NCI-H345 treated with DMSO at 0.1 percent for 48 hours (cell line): ENCODE results near the gene GPLD1.
"Not testable (repeated sequence)": the region's sequence is repeated elsewhere in the genome, so short reads cannot be mapped to it uniquely, and the experiment has no call there.

Experiments used
- DNase-seq: peaks from one replicate; lab custom pipeline; 2025; ENCODE audit not compliant: unreplicated experiment; lab: John Stamatoyannopoulos, UW

The GPLD1 gene

DNA sequence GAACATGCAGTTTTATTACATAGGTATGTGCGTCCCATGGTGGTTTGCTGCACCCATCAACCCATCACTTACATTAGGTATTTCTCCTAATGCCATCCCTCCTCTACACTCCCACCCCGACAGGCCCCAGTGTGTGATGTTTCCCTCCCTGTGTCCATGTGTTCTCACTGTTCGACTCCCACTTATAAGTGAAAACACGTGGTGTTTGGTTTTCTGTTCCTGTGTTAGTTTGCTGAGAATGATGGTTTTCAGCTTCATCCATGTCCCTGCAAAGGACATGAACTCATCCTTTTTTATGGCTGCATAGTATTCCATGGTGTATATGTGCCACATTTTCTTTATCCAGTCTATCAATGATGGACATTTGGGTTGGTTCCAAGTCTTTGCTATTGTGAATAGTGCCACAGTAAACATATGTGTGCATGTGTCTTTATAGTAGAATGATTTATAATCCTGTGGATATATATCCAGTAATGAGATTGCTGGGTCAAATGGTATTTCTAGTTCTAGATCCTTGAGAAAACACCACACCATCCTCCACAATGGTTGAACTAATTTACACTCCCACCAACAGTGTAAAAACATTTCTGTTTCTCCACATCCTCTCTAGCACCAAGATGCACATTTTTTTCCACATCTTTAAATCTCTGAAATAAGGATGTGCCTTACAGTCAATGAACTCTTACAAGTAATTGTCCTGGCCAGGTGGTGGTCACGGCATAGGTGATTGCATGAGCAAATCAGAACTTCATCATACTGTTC lies 104.8 kb downstream of the GPLD1 start:
- DNase-seq: not testable (repeated sequence)

- not testable (repeated sequence) for DNase-seq
These were observed 106.4 kb downstream of the GPLD1 start for GRCh38 chr6:24382891-24383494.

- DNase-seq: no peak
These were observed 107.2 kb downstream of the GPLD1 start for GRCh38 chr6:24382220-24382540.

DNA sequence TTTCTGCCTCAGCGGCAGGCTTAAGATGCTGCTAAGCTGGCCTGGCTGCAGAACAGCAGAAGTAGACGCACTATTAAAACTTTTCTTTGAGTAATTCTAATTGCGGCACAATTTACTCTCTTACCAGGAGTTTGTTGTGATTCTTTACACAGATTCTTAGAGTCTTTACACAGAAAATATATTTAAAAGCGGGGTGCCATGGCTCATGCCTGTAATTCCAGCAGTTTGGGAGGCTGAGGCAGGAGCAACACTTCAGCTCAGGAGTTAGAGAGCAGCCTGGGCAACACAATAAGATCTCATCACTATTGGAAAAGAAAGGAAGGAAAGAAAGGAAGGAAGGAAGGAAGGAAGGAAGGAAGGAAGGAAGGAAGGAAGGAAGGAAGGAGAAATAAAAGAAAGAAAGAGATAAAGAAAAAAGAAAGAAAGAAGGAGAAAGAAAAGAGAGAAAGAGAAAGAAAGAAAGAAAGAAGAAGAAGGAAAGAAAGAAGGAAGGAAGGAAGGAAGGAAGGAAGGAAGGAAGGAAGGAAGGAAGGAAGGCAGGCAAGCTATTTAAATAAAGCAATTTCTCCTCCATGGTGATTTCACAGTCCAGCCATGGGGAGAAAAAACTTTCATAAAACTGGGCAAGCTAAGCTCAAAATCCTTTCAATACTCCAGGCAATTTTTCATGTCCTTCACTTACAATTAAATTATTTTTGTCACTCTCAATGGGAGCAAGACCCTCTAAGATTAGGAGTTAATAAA lies 107.7 kb downstream of the GPLD1 start:
- DNase-seq: no peak

DNA sequence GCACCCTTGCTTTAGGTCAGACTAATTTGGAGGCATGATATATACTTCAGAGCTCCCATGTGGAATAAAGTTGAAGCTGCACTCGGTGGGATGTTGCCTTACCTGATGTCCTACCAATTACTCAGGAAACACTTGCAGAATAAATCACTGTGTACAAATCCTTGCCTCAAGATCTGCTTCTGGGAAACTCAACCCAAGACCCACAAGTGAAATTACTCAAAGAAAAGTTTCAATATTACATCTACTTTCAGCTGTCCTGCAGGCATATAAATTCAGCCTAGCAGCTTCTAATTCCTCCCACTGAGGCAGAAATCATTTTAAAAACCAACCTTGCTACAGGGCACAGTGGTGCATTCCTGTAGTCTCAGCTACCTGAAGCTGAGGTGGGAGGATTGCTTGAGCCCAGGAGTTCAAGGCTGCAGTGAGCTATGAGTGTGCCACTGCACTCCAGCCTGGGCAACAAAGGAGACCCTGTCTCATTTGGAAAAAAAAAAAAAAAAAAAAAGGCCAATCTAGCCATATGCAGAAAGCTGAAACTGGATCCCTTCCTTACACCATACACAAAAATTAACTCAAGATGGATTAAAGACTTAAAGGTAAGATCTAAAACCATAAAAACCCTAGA lies 110.8 kb downstream of the GPLD1 start:
- DNase-seq: no peak
